HUDEP-2 (cell line): Measurements from ENCODE around the gene KLHL22.
"Not testable (repeated sequence)": the region's sequence is repeated elsewhere in the genome, so short reads cannot be mapped to it uniquely, and the experiment has no call there.

Experiments
- DNase-seq, 76 experiments: peaks; one replicate each; lab custom pipeline; 2025; ENCODE audit not compliant: unreplicated experiment in 76 of 76; lab: John Stamatoyannopoulos, UW

Gene KLHL22

DNA sequence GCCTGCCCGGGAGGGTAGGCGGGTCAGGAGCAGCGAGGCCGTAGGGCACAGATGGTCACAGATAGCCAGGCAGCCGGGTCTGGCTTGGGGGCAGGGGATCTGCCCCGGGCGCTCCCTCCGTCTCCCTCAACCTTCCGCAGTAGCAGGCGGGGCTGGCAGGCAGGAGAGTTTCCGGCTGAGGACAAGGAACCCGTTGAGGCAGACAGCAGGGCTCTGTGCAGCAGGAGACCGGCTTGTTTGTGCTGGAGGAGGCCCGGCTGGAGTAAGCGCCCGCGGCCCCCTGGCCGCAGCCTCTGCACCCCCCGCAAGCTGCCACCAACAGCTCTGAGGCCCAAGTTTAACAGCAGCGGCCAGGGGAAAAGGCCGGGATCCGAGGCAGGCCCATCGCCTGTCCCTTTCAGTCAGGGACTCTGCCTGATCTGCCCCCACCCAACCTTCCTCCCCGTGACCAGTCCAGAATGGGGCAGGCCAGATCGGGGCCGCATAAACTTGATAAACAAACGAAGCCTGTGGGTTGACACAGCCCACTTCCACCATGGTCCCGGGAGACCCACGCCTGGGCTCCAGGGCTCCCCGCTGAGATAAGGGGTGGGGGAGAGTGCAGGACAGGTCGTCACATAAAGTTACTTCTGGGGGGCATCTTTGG, 71.6 kb downstream of the KLHL22 start:
- no peak for DNase-seq

GRCh38 chr22:20423008-20423905, 72.3 kb downstream of the KLHL22 start:
- no peak for DNase-seq

- DNase-seq = no peak
Observed at GRCh38 chr22:20422271-20423007, 73.2 kb downstream of the KLHL22 start.

DNA sequence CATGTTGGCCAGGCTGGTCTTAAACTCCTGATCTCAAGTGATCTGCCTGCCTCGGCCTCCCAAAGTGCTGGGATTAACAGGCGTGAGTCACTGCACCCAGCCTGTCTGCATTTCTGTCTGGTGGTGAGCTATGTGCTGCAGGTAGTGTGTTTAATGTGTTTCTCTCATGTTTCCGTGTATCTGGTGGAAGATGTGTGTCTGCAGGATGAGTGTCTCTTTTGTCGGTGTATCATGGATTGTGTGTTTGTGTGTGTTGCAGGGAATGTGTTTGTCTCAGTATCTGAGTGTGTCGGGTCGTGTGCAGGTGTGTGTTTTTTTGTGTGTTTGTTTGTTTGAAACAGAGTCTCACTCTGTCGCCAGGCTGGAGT, 74.1 kb downstream of the KLHL22 start:
- no peak for DNase-seq

GRCh38 chr22:20420157-20420842, 75.3 kb downstream of the KLHL22 start:
- no peak for DNase-seq

DNA sequence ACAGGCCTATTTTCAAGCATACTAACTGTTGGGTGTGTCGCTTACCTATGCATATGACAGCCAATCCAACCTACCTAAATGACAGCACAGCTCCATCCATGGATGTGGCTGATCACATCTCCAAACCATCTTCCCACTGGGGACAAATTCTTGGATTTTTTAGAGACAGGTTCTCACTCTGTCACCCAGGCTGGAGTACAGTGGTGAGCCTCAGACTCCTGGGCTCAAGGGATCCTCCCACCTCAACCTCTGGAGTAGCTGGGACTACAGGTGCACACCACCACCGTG, 76.0 kb downstream of the KLHL22 start:
- DNase-seq = no peak

DNA sequence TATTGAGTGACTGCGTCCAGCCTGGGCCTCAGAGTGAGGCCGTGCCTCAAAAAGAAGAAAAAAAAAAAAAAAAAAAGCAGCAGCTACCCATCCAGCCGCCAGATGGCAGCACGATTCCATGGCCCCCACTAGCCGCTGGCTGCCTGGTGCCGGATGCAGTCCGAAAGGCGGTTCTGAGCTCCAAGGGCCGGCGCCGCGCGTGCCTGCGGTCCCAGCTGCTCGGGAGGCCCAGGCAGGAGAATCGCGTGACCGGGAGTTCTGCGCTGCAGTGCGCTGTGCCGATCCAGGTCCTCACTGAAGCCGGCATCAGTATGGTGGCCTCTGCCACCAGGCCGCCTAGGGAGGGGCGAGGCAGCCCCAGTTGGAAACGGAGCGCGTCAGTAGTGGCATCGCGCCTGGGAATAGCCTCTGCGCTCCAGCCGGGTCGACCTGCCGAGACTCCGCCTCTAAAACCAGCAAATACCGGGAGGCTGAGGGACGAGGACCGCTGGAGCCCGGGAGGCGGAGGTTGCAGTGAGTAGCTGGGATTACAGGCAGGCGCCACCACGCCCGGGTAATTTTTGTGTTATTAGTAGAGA, 77.3 kb downstream of the KLHL22 start:
- DNase-seq = peak in 51 of 76 experiments; percentile 4 to 55 (median 31)

DNA sequence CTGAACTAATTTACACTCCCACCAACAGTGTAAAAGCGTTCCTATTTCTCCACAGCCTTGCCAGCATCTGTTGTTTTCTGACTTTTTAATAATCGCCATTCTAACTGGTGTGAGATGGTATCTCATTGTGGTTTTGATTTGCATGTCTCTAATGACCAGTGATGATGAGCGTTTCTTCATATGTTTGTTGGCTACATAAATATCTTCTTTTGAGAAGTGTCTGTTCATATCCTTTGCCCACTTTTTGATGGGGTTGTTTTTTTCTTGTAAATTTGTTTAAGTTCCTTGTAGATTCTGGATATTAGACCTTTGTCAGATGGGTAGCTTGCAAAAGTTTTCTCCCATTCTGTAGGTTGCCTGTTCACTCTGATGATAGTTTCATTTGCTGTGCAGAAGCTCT, 79.9 kb downstream of the KLHL22 start:
- not testable (repeated sequence) for DNase-seq

DNA sequence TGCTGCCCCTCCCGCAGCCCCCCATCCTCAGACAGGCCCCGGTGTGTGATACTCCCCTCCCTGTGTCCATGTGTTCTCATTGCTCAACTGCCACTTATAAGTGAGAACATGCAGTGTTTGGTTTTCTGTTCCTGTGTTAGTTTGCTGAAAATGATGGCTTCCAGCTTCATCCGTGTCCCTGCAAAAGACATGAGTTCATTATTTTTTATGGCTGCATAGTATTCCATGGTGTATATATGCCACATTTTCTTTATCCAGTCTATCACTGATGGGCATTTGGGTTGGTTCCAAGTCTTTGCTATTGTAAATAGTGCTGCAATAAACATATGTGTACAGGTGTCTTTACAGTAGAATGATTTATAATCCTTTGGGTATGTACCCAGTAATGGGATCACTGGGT, 80.4 kb downstream of the KLHL22 start:
- not testable (repeated sequence) for DNase-seq

DNA sequence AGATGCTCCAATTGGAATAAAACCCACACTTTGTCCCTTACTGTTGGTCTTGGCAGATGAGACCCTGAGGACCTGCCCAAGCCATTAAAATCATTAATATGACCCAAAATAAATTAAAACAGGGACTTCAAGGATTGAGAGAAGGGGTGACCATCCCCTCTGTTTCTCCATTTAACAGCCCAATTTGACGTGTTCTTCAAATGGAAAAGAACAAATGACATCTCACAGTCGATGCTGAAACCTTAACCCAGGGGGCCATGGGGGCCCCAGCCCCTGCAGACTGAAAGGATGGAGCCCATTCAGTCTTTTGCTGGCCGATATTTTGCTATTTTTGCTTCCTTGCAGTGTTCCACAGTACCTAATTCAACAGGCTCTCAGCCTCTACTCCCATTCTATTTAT, 81.1 kb downstream of the KLHL22 start:
- no peak for DNase-seq

DNA sequence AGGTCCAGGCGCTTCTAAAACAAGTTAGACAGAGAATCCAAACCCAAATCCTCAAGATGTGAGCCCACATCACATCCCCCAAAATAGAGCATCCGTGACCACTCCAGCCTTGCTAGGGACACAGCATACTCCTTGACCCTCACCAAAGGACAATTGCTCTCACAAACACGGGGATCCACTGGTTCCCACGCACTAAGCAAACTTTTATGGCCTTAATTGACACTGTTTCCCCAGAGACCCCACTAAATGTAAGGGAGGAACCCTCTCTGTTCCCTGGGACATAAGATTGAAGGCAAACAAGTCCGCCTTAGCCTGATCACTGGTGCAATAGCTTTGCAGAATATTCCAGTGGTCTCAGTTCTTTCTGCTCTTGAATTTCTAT, 81.5 kb downstream of the KLHL22 start:
- DNase-seq = no peak

- DNase-seq = no peak
Observed at GRCh38 chr22:20413217-20414058, 82.2 kb downstream of the KLHL22 start.

- no peak for DNase-seq
Observed at GRCh38 chr22:20412474-20413216, 83.0 kb downstream of the KLHL22 start.

DNA sequence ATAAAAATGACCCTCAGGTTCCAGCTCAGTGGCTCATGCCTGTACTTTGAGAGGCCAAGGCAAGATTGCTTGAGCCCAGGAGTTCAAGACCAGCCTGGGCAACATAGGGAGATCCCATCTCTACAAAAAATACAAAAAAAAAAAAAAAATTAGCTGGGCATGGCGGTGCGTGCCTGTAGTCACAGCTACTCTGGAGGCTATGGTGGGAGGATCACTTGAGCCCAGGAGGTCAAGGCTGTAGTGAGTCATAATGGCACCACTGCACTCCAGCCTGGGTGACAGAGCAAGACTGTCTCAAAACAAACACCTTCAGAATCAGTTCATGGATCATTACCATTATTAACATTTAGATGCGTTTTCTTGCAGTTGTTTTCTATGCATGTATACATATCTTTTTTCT, 86.2 kb downstream of the KLHL22 start:
- not testable (repeated sequence) for DNase-seq

GRCh38 chr22:20408891-20409290, 86.7 kb downstream of the KLHL22 start:
- DNase-seq = no peak

- no peak for DNase-seq
Observed at GRCh38 chr22:20407829-20408228, 87.8 kb downstream of the KLHL22 start.

- DNase-seq = no peak
Observed at GRCh38 chr22:20406686-20407408, 88.7 kb downstream of the KLHL22 start.

- DNase-seq = no peak
Observed at GRCh38 chr22:20405931-20406685, 89.5 kb downstream of the KLHL22 start.
